Esophagus muscularis mucosa (tissue), 3 donors: ENCODE measurements around the gene NEB.

ENCODE experiments used
- CTCF ChIP-seq, 3 experiments: fragments of 200-600 bp in 2 of 3; fragments of 450-650 bp in 1 of 3; sonication (generic) in 2 of 3; IDR thresholded peaks; one replicate each; pipeline ENCODE4 v1.5.1; 2017 to 2019; ENCODE audit warnings: antibody characterized with exemption in 3 of 3, mild to moderate bottlenecking in 2 of 3, moderate library complexity in 1 of 3
- POLR2A ChIP-seq: fragments of 450-650 bp; IDR thresholded peaks from one replicate; pipeline ENCODE4 v1.6.1; 2017; ENCODE audit warnings: antibody characterized with exemption, moderate library complexity, mild to moderate bottlenecking, low read depth
- POLR2AphosphoS5 ChIP-seq, 2 donors: sonication (generic); formaldehyde crosslinking; IDR thresholded peaks; one replicate each; pipeline ENCODE4 v1.6.1; 2017; ENCODE audit warnings: antibody characterized with exemption in 2 of 2

- TF ChIP-seq POLR2A (no peak), CTCF (IDR thresholded peaks at IDR 0.05) (no peak), POLR2AphosphoS5 (IDR thresholded peaks at IDR 0.05) (no peak)
Measured at GRCh38 chr2:151568501-151568900, 165.8 kb downstream of the NEB start.
